Measurements from ENCODE around the gene PRKAG2. TPM values are rescaled to one million over a fixed set of nuclear protein-coding genes. Genes with fewer than 3 reads are reported as not detected.

Gene PRKAG2
- total and polyA plus RNA-seq, 2 of the 8 experiments (the other 6 are each of a cell fraction or from before 2014, with no cell fraction given) = 7.5 to 18.1 TPM

GRCh38 chr7:151851145-151851751 is 25.7 kb downstream of the PRKAG2 start (continued):
- TF ChIP-seq, protein P1, sequence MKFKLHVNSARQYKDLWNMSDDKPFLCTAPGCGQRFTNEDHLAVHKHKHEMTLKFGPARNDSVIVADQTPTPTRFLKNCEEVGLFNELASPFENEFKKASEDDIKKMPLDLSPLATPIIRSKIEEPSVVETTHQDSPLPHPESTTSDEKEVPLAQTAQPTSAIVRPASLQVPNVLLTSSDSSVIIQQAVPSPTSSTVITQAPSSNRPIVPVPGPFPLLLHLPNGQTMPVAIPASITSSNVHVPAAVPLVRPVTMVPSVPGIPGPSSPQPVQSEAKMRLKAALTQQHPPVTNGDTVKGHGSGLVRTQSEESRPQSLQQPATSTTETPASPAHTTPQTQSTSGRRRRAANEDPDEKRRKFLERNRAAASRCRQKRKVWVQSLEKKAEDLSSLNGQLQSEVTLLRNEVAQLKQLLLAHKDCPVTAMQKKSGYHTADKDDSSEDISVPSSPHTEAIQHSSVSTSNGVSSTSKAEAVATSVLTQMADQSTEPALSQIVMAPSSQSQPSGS (IDR thresholded peaks at IDR 0.05; ENCODE audit: low read length) = no peak
- TF ChIP-seq SIX5 (IDR thresholded peaks at IDR 0.05; ENCODE audit: low read depth, low read length) (no peak), POLR2A (IDR thresholded peaks at IDR 0.05; ENCODE audit: control extremely low read depth in 1 of 2, low read depth in 2 of 2, low read length in 2 of 2) (no peak), SIRT6 (IDR thresholded peaks at IDR 0.05; ENCODE audit: low read length) (no peak)

Measured in H1 (cell line).